HEK293 (cell line): Measurements from ENCODE around the gene MON1B.

Source experiments
- CTCF ChIA-PET: fragments of 350-600 bp; formaldehyde crosslinking; extraction: SDS; loops from one replicate; lab custom pipeline; 2021; ENCODE audit warnings: antibody characterized with exemption; lab: Yijun Ruan, JAX
- POLR2A ChIA-PET: fragments of 300-600 bp; formaldehyde crosslinking; extraction: SDS; loops from one replicate; lab custom pipeline; 2020; ENCODE audit warnings: antibody characterized with exemption, inconsistent platforms; lab: Yijun Ruan, JAX
- H3K27ac ChIP-seq: fragments of 200-500 bp; sonication (Bioruptor generic); 2 replicates; pipeline ENCODE4 v1.5.1; 2014; ENCODE audit warnings: low read depth, low read length, control low read depth, inconsistent platforms; ENCODE audit errors: extremely low read depth
- H3K36me3 ChIP-seq, 2 experiments: fragments of 200-500 bp in 1 of 2; sonication (Bioruptor generic) in 1 of 2; 1 replicate in 1 of 2; 2 replicates in 1 of 2; pipeline ENCODE4 v1.5.1; 2014 to 2017; ENCODE audit warnings: inconsistent platforms in 2 of 2, low read length in 2 of 2; ENCODE audit not compliant: control insufficient read depth in 2 of 2, insufficient read depth in 1 of 2
- H3K4me1 ChIP-seq: fragments of 200-500 bp; sonication (Bioruptor generic); 2 replicates; pipeline ENCODE4 v1.5.1; 2014; ENCODE audit warnings: mild to moderate bottlenecking, low read length, inconsistent platforms; ENCODE audit not compliant: control insufficient read depth, insufficient read depth
- H3K4me3 ChIP-seq: 2 replicates; pipeline ENCODE4 v1.5.1; 2011; ENCODE audit warnings: low read depth, mild to moderate bottlenecking, control low read depth, low read length, moderate library complexity
- H3K9me3 ChIP-seq: fragments of 200-500 bp; sonication (Bioruptor generic); 2 replicates; pipeline ENCODE4 v1.5.1; 2014; ENCODE audit warnings: low read depth, low read length, inconsistent platforms; ENCODE audit not compliant: control insufficient read depth, insufficient read depth
- GLIS2 ChIP-seq: fragments of 450-650 bp; formaldehyde crosslinking; IDR thresholded peaks from 2 replicates; pipeline ENCODE4 v1.5.1; 2016; ENCODE audit warnings: missing biosample characterization, missing genetic modification characterization
- IKZF3 ChIP-seq: fragments of 450-650 bp; IDR thresholded peaks from 2 replicates; pipeline ENCODE4 v1.5.0; 2018; ENCODE audit warnings: missing biosample characterization, mild to moderate bottlenecking, missing genetic modification characterization, moderate library complexity
- KLF10 ChIP-seq: fragments of 450-650 bp; IDR thresholded peaks from 2 replicates; pipeline ENCODE4 v1.5.1; 2018; ENCODE audit warnings: missing biosample characterization, mild to moderate bottlenecking, missing genetic modification characterization
- PRDM1 ChIP-seq: fragments of 450-650 bp; formaldehyde crosslinking; IDR thresholded peaks from 2 replicates; pipeline ENCODE4; 2016; ENCODE audit warnings: missing biosample characterization, missing genetic modification characterization
- SCRT1 ChIP-seq: fragments of 450-650 bp; formaldehyde crosslinking; IDR thresholded peaks from 2 replicates; pipeline ENCODE4 v1.5.1; 2016; ENCODE audit warnings: missing biosample characterization, missing genetic modification characterization, borderline replicate concordance
- ZBTB8A ChIP-seq: fragments of 450-650 bp; formaldehyde crosslinking; IDR thresholded peaks from 2 replicates; pipeline ENCODE4 v1.5.1; 2016; ENCODE audit warnings: missing biosample characterization, missing genetic modification characterization
- ZFP3 ChIP-seq: fragments of 450-650 bp; formaldehyde crosslinking; IDR thresholded peaks from 2 replicates; pipeline ENCODE4 v1.5.1; 2016; ENCODE audit warnings: low read depth, missing biosample characterization, missing genetic modification characterization
- ZFP41 ChIP-seq: fragments of 450-650 bp; formaldehyde crosslinking; IDR thresholded peaks from 2 replicates; pipeline ENCODE4 v1.5.1; 2016; ENCODE audit warnings: missing biosample characterization, missing genetic modification characterization, borderline replicate concordance
- ZIC2 ChIP-seq: fragments of 450-650 bp; formaldehyde crosslinking; IDR thresholded peaks from 2 replicates; pipeline ENCODE4 v1.5.1; 2016; ENCODE audit warnings: missing biosample characterization, missing genetic modification characterization
- ZNF112 ChIP-seq: fragments of 450-650 bp; formaldehyde crosslinking; IDR thresholded peaks from 2 replicates; pipeline ENCODE4 v1.5.0; 2017; ENCODE audit warnings: missing biosample characterization, missing genetic modification characterization
- ZNF121 ChIP-seq: fragments of 450-650 bp; formaldehyde crosslinking; IDR thresholded peaks from 2 replicates; pipeline ENCODE4 v1.5.1; 2016; ENCODE audit warnings: missing biosample characterization, missing genetic modification characterization
- ZNF146 ChIP-seq: fragments of 450-650 bp; formaldehyde crosslinking; IDR thresholded peaks from 2 replicates; pipeline ENCODE4 v1.5.1; 2016; ENCODE audit warnings: missing biosample characterization, missing genetic modification characterization
- ZNF174 ChIP-seq: fragments of 450-650 bp; formaldehyde crosslinking; IDR thresholded peaks from 2 replicates; pipeline ENCODE4 v1.5.0; 2017; ENCODE audit warnings: missing biosample characterization, mild to moderate bottlenecking, missing genetic modification characterization
- ZNF366 ChIP-seq: fragments of 450-650 bp; formaldehyde crosslinking; conservative IDR thresholded peaks from 2 replicates; pipeline ENCODE4 v1.5.1; 2016; ENCODE audit warnings: missing biosample characterization, missing genetic modification characterization
- ZNF473 ChIP-seq: fragments of 450-650 bp; formaldehyde crosslinking; IDR thresholded peaks from 2 replicates; pipeline ENCODE4 v1.5.1; 2017; ENCODE audit warnings: missing biosample characterization, missing genetic modification characterization
- ZNF48 ChIP-seq: fragments of 450-650 bp; formaldehyde crosslinking; IDR thresholded peaks from 2 replicates; pipeline ENCODE4 v1.5.1; 2016; ENCODE audit warnings: missing biosample characterization, missing genetic modification characterization
- ZNF501 ChIP-seq: fragments of 450-650 bp; formaldehyde crosslinking; IDR thresholded peaks from 2 replicates; pipeline ENCODE4 v1.5.1; 2016; ENCODE audit warnings: missing biosample characterization, missing genetic modification characterization
- ZNF510 ChIP-seq: fragments of 450-650 bp; formaldehyde crosslinking; IDR thresholded peaks from 2 replicates; pipeline ENCODE4 v1.5.1; 2018; ENCODE audit warnings: mild to moderate bottlenecking, missing genetic modification characterization, missing biosample characterization; ENCODE audit not compliant: insufficient replicate concordance
- ZNF530 ChIP-seq: fragments of 450-650 bp; formaldehyde crosslinking; IDR thresholded peaks from 2 replicates; pipeline ENCODE4 v1.5.1; 2016; ENCODE audit warnings: low read depth, missing biosample characterization, missing genetic modification characterization
- ZNF548 ChIP-seq: fragments of 450-650 bp; formaldehyde crosslinking; IDR thresholded peaks from 2 replicates; pipeline ENCODE4 v1.5.1; 2016; ENCODE audit warnings: missing biosample characterization, missing genetic modification characterization
- ZNF549 ChIP-seq: fragments of 450-650 bp; IDR thresholded peaks from 2 replicates; pipeline ENCODE4 v1.5.1; 2018; ENCODE audit warnings: missing biosample characterization, missing genetic modification characterization, mild to moderate bottlenecking, inconsistent platforms, moderate library complexity
- ZNF596 ChIP-seq: fragments of 450-650 bp; IDR thresholded peaks from 2 replicates; pipeline ENCODE4 v1.5.0; 2018; ENCODE audit warnings: missing biosample characterization, mild to moderate bottlenecking, missing genetic modification characterization, moderate library complexity
- ZNF621 ChIP-seq: fragments of 450-650 bp; formaldehyde crosslinking; IDR thresholded peaks from 2 replicates; pipeline ENCODE4 v1.5.1; 2017; ENCODE audit warnings: missing biosample characterization, missing genetic modification characterization
- ZNF629 ChIP-seq: fragments of 450-650 bp; formaldehyde crosslinking; IDR thresholded peaks from 2 replicates; pipeline ENCODE4 v1.5.1; 2017; ENCODE audit warnings: missing biosample characterization, missing genetic modification characterization
- ZNF660 ChIP-seq: fragments of 450-650 bp; IDR thresholded peaks from 2 replicates; pipeline ENCODE4 v1.5.1; 2018; ENCODE audit warnings: missing biosample characterization, mild to moderate bottlenecking, missing genetic modification characterization
- ZNF777 ChIP-seq: fragments of 450-650 bp; formaldehyde crosslinking; IDR thresholded peaks from 2 replicates; pipeline ENCODE4 v1.5.1; 2017; ENCODE audit warnings: missing biosample characterization, missing genetic modification characterization, borderline replicate concordance
- ZSCAN16 ChIP-seq: fragments of 450-650 bp; formaldehyde crosslinking; IDR thresholded peaks from 2 replicates; pipeline ENCODE4 v1.5.1; 2016; ENCODE audit warnings: missing biosample characterization, missing genetic modification characterization
- ZSCAN18 ChIP-seq: fragments of 450-650 bp; formaldehyde crosslinking; IDR thresholded peaks from 2 replicates; pipeline ENCODE4 v1.5.1; 2016; ENCODE audit warnings: missing biosample characterization, missing genetic modification characterization
- TF ChIP-seq, protein P1 (sequence below): fragments of 450-650 bp; formaldehyde crosslinking; IDR thresholded peaks from 2 replicates; pipeline ENCODE4 v1.5.1; 2016; ENCODE audit warnings: missing biosample characterization, missing genetic modification characterization
- TF ChIP-seq, protein P2 (sequence below): fragments of 450-650 bp; formaldehyde crosslinking; IDR thresholded peaks from 2 replicates; pipeline ENCODE4 v1.5.1; 2017; ENCODE audit warnings: missing biosample characterization, missing genetic modification characterization

MON1B gene

DNA sequence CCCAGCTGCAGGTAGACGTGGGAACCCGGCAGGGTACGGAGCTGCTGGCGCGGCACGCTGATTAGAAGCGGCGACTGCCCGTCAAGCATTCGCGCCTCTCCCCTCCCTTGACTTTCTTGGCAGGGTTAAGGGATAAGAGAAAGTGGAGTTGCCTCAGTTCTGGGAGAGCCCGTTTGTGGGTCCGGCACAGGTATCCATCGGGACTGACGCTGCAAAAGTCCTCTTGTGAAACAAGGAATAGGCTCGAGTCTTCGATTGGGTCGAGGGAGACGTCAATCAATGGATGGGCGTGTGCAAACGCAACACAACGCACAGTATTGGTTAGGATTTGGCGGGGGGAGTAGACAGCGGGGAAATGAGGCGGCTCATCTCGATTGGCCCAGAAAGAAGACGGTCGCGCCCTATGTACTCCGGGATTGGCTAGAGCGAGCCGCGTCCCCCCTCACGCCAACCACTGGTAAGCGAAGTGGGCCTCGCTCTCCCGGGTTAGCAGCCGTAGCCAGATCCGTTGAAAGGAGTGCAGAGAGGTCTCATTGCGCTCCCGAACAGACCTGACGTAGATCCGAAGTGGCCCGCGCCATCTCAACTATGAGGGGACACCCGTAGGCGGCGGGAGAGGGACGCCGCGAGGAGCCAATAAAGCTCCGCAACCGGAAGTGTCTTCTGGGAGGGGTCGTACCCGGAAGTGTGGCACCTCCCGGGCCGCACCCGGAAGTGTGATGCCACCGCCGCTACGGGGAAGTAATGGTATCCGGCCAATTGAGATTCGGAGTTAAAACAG, at the start of gene MON1B:
Gene MON1B (plus strand): TSS at position 713 of the 781 bp plus-strand sequence. CDS start 296 bp downstream, outside the sequence.
- peaks cover 0 to 29% of the 10 kb centered on the region in 2 experiments; a peak in 1 of 3 replicates for H3K36me3 ChIP-seq
- H3K4me3 ChIP-seq: peak within 1 kb of the TSS; percentile 63
- ChIA-PET CTCF (no interaction called here), POLR2A (interaction anchor here (1.0 to 1.6 kb wide), 4 partner anchors 15 to 1549 kb away, joined by 3 to 5 read pairs (median 3); no protein-coding TSS in a partner anchor)
- peak within 1 kb of the TSS; percentile 72 for H3K27ac ChIP-seq
- no peaks in the 10 kb centered on the region for H3K4me1 ChIP-seq
- H3K9me3 ChIP-seq: no peaks in the 10 kb centered on the region
- TF ChIP-seq ZNF121 (tag by site-specific recombination): no peak
- no peak for TF ChIP-seq ZNF621 (tag by site-specific recombination)
- TF ChIP-seq ZSCAN16 (tag by site-specific recombination): no peak
- no peak for TF ChIP-seq ZNF146
- TF ChIP-seq, protein P1, sequence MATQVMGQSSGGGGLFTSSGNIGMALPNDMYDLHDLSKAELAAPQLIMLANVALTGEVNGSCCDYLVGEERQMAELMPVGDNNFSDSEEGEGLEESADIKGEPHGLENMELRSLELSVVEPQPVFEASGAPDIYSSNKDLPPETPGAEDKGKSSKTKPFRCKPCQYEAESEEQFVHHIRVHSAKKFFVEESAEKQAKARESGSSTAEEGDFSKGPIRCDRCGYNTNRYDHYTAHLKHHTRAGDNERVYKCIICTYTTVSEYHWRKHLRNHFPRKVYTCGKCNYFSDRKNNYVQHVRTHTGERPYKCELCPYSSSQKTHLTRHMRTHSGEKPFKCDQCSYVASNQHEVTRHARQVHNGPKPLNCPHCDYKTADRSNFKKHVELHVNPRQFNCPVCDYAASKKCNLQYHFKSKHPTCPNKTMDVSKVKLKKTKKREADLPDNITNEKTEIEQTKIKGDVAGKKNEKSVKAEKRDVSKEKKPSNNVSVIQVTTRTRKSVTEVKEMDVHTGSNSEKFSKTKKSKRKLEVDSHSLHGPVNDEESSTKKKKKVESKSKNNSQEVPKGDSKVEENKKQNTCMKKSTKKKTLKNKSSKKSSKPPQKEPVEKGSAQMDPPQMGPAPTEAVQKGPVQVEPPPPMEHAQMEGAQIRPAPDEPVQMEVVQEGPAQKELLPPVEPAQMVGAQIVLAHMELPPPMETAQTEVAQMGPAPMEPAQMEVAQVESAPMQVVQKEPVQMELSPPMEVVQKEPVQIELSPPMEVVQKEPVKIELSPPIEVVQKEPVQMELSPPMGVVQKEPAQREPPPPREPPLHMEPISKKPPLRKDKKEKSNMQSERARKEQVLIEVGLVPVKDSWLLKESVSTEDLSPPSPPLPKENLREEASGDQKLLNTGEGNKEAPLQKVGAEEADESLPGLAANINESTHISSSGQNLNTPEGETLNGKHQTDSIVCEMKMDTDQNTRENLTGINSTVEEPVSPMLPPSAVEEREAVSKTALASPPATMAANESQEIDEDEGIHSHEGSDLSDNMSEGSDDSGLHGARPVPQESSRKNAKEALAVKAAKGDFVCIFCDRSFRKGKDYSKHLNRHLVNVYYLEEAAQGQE (tag by site-specific recombination): no peak
- no peak for TF ChIP-seq ZNF48 (tag by site-specific recombination)
- no peak for TF ChIP-seq ZNF112 (tag by site-specific recombination)
- no peak for TF ChIP-seq ZFP41 (tag by site-specific recombination)
- TF ChIP-seq ZNF174 (tag by site-specific recombination): no peak
- TF ChIP-seq ZNF549: no peak
- TF ChIP-seq ZNF629: peak; percentile 78
- TF ChIP-seq, protein P2, sequence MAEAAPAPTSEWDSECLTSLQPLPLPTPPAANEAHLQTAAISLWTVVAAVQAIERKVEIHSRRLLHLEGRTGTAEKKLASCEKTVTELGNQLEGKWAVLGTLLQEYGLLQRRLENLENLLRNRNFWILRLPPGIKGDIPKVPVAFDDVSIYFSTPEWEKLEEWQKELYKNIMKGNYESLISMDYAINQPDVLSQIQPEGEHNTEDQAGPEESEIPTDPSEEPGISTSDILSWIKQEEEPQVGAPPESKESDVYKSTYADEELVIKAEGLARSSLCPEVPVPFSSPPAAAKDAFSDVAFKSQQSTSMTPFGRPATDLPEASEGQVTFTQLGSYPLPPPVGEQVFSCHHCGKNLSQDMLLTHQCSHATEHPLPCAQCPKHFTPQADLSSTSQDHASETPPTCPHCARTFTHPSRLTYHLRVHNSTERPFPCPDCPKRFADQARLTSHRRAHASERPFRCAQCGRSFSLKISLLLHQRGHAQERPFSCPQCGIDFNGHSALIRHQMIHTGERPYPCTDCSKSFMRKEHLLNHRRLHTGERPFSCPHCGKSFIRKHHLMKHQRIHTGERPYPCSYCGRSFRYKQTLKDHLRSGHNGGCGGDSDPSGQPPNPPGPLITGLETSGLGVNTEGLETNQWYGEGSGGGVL (tag by site-specific recombination): peak; percentile 15; the same call in 1 of the 2 replicates
- no peak for TF ChIP-seq ZNF548 (tag by site-specific recombination)
- TF ChIP-seq PRDM1 (tag by site-specific recombination): peak; percentile 38; the same call in 1 of the 2 replicates
- no peak for TF ChIP-seq ZNF366 (tag by site-specific recombination)
- TF ChIP-seq ZIC2 (tag by site-specific recombination): no peak
- no peak for TF ChIP-seq ZNF510
- no peak for TF ChIP-seq ZNF473 (tag by site-specific recombination)
- no peak; the same call in 1 of the 2 replicates for TF ChIP-seq ZNF777 (tag by site-specific recombination)
- TF ChIP-seq ZSCAN18 (tag by site-specific recombination): no peak
- no peak for TF ChIP-seq ZFP3 (tag by site-specific recombination)
- no peak for TF ChIP-seq ZNF596 (tag by site-specific recombination)
- no peak for TF ChIP-seq ZNF501 (tag by site-specific recombination)
- peak; percentile 70; the same call in 1 of the 2 replicates for TF ChIP-seq GLIS2
- TF ChIP-seq IKZF3: no peak
- no peak; the same call in 1 of the 2 replicates for TF ChIP-seq SCRT1 (tag by site-specific recombination)
- TF ChIP-seq ZNF530 (tag by site-specific recombination): no peak
- 0 out of 2 replicates have a peak, but pooled peaks have one; percentile 27 for TF ChIP-seq ZNF660
- TF ChIP-seq KLF10 (tag by site-specific recombination): peak; percentile 96
- TF ChIP-seq ZBTB8A: 0 out of 2 replicates have a peak, but pooled peaks have one; percentile 18
